PFSK-1 (cell line): Measurements from ENCODE around the gene GRIN3A.

ENCODE experiments used
- FOXP2 ChIP-seq: optimal IDR thresholded peaks from 2 replicates; pipeline ENCODE3; 2011; ENCODE audit warnings: borderline replicate concordance, control low read depth, inconsistent platforms; ENCODE audit not compliant: insufficient read depth; ENCODE audit errors: extremely low read length, extremely low read depth
- POLR2AphosphoS5 ChIP-seq: IDR thresholded peaks from 2 replicates; pipeline ENCODE4 v1.6.1; 2012; ENCODE audit warnings: low read depth, mild to moderate bottlenecking, control low read depth, low read length, moderate library complexity
- SIN3A ChIP-seq: IDR thresholded peaks from 2 replicates; pipeline ENCODE4 v1.6.1; 2012; ENCODE audit warnings: mild to moderate bottlenecking, low read length, moderate library complexity, borderline replicate concordance; ENCODE audit not compliant: insufficient read depth
- TAF1 ChIP-seq: IDR thresholded peaks from 2 replicates; pipeline ENCODE4 v1.6.1; 2012; ENCODE audit warnings: low read length, control low read depth, borderline replicate concordance; ENCODE audit not compliant: insufficient read depth
- TF ChIP-seq, protein P1 (sequence below), 2 experiments: IDR thresholded peaks; 2 replicates each; pipeline versions ENCODE4 v1.6.1 to v1.8.0; 2011 to 2012; ENCODE audit warnings: low read depth in 2 of 2, low read length in 2 of 2, control low read depth in 1 of 2, inconsistent platforms in 1 of 2, mild to moderate bottlenecking in 1 of 2, moderate library complexity in 1 of 2; ENCODE audit not compliant: insufficient read depth in 1 of 2

The GRIN3A gene

DNA sequence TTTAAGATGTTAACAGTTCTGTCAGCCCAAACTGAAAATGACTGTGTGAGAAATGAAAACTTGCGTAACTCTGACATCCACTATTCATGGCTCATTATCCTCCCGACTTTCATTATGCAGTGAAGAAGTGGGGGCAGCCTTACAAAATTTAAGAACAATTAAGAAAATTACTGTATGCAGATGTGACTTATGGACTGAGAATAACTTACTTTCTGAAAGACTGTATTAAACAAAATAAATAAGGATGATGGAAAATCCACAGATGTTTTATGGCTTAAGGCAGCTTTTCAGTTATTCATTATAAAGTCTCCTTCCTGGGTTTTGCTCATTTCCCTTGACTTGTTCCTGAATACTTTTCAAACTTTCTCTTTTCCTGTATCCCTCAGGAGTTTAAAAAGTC lies 55.2 kb downstream of the GRIN3A start:
- TF ChIP-seq SIN3A (no peak), TAF1 (no peak), FOXP2 (no peak), POLR2AphosphoS5 (no peak)
- TF ChIP-seq, protein P1, sequence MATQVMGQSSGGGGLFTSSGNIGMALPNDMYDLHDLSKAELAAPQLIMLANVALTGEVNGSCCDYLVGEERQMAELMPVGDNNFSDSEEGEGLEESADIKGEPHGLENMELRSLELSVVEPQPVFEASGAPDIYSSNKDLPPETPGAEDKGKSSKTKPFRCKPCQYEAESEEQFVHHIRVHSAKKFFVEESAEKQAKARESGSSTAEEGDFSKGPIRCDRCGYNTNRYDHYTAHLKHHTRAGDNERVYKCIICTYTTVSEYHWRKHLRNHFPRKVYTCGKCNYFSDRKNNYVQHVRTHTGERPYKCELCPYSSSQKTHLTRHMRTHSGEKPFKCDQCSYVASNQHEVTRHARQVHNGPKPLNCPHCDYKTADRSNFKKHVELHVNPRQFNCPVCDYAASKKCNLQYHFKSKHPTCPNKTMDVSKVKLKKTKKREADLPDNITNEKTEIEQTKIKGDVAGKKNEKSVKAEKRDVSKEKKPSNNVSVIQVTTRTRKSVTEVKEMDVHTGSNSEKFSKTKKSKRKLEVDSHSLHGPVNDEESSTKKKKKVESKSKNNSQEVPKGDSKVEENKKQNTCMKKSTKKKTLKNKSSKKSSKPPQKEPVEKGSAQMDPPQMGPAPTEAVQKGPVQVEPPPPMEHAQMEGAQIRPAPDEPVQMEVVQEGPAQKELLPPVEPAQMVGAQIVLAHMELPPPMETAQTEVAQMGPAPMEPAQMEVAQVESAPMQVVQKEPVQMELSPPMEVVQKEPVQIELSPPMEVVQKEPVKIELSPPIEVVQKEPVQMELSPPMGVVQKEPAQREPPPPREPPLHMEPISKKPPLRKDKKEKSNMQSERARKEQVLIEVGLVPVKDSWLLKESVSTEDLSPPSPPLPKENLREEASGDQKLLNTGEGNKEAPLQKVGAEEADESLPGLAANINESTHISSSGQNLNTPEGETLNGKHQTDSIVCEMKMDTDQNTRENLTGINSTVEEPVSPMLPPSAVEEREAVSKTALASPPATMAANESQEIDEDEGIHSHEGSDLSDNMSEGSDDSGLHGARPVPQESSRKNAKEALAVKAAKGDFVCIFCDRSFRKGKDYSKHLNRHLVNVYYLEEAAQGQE (IDR thresholded peaks at IDR 0.05; ENCODE audit: insufficient read depth in 1 of 2, low read depth in 2 of 2, low read length in 2 of 2) = no peak

DNA sequence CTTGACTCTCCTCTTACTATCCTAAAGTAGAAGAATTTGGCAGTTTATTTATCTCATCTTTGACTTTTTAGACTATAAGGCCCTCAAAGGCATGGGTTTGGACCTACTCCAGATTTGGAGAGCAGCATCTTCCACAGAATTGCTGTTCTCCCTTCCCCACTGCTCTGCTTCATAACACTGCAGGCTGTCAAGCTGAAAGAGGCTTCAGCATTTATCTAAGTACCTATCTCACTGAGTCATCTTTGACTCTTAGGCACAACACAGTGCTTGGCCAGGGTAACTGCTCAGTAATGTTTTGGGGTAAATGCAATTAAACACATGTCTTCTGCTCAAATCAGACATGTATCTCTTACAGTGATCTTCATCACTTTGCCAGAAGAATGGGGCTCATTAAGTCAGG lies 60.6 kb downstream of the GRIN3A start:
- TF ChIP-seq, protein P1 (IDR thresholded peaks at IDR 0.05; ENCODE audit: insufficient read depth in 1 of 2, low read depth in 2 of 2, low read length in 2 of 2) = no peak
- TF ChIP-seq TAF1 (no peak), SIN3A (no peak), POLR2AphosphoS5 (no peak), FOXP2 (no peak)

DNA sequence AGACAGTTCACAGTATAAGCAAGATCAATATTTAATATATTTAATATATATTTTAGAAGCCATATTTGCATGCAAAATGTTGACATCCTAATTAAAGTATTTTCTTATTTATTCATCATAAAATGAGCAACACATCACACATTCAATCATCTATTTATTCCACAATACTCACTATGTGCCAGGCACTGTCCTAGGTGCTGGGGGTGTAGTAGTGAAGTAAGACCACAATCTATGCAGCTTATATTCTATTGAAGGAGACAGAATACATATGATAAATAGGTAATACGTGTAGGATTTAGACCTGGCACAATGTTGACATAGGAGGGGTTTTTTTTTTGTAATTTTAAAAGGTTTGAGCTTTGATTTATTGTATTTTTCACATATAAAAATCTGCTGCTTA lies 63.1 kb downstream of the GRIN3A start:
- TF ChIP-seq, protein P1 (IDR thresholded peaks at IDR 0.05; ENCODE audit: insufficient read depth in 1 of 2, low read depth in 2 of 2, low read length in 2 of 2) = no peak
- TF ChIP-seq FOXP2 (no peak), POLR2AphosphoS5 (no peak), SIN3A (no peak), TAF1 (no peak)

DNA sequence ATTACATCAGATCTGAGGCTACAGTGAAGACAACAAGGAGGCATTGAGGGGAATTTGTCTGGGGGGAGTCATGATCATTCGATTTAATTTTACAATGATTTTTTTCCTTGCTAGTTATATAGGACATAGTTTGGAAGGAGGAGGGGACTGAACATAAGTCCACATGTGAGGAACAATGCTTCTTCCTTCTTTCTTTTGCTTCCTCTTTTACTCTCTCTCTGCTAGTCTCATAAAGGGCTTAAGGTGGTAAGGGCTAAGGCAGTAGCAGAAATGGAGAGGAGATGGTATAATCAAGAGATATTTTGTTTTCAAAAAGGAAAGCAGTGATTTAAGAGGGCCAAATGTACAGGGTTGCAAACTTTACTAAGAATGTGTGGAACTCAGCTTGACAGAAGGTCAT lies 64.3 kb downstream of the GRIN3A start:
- TF ChIP-seq FOXP2 = no peak
- no peak for TF ChIP-seq POLR2AphosphoS5
- TF ChIP-seq SIN3A = no peak
- TF ChIP-seq TAF1 = no peak
- TF ChIP-seq, protein P1 (IDR thresholded peaks at IDR 0.05; ENCODE audit: insufficient read depth in 1 of 2, low read depth in 2 of 2, low read length in 2 of 2) = no peak

DNA sequence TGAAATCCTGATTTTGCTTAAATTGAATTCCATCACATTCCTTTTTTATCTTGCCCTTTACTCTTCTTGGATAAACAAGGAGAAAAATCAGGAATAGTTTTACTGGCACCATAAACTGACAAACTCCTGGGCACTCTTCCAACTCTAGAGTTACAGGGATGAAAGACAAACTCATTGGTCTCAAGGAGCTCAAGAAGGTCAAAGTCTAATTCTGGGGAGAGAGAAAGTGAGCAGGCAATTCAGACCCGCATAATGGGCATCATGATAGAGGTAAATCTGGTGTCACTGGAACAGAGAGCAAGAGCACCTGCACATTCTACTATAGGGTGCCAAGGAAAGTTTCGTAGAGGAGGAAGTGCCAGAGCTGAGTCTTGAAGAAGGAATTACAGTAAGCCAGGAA lies 64.8 kb downstream of the GRIN3A start:
- TF ChIP-seq SIN3A (no peak), TAF1 (no peak), POLR2AphosphoS5 (no peak), FOXP2 (no peak)
- TF ChIP-seq, protein P1 (IDR thresholded peaks at IDR 0.05; ENCODE audit: insufficient read depth in 1 of 2, low read depth in 2 of 2, low read length in 2 of 2) = no peak
